ENCODE measurements around the gene ILF3. TPM values are rescaled to one million over a fixed set of nuclear protein-coding genes. Genes with fewer than 3 reads are reported as not detected.
A peak's percentile ranks its signal among the peaks of the same experiment; 100 is the strongest.

ILF3 gene
- total RNA-seq, 1 experiment from 2014 or later, result 267 TPM

DNA sequence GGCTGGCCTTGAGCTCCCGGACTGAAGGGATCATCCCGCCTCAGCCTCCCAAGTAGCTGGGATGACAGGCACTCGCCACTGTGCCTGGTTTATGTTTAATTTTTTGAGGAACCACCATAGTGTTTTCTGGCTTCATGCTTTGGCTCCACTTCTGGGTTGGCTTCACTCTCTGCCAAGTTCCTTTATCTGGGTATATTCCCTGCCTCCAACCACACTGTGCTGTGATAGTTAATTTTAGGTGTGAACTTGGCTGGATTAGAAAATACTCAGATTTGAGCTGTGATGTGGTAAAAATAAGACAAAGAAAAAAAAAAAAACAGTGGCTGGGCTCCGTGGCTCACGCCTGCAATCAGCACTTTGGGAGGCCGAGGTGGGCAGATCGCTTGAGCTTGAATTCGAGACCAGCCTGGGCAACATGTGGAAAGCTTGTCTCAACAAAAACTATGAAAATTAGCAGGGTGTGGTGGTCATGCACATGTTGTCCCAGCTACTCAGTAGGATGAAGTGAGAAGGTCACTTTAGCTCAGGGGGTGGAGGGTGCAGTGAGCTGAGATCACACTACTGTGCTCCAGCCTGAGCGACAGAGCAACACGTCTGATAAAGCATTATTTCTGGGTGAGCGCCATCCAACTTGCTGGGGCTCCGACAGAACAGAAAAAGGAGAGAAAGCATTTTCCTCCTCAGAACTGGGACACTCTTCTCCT lies 7.5 kb upstream of the ILF3 start:
- TF ChIP-seq, protein P1, sequence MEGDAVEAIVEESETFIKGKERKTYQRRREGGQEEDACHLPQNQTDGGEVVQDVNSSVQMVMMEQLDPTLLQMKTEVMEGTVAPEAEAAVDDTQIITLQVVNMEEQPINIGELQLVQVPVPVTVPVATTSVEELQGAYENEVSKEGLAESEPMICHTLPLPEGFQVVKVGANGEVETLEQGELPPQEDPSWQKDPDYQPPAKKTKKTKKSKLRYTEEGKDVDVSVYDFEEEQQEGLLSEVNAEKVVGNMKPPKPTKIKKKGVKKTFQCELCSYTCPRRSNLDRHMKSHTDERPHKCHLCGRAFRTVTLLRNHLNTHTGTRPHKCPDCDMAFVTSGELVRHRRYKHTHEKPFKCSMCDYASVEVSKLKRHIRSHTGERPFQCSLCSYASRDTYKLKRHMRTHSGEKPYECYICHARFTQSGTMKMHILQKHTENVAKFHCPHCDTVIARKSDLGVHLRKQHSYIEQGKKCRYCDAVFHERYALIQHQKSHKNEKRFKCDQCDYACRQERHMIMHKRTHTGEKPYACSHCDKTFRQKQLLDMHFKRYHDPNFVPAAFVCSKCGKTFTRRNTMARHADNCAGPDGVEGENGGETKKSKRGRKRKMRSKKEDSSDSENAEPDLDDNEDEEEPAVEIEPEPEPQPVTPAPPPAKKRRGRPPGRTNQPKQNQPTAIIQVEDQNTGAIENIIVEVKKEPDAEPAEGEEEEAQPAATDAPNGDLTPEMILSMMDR (IDR thresholded peaks at IDR 0.05; ENCODE audit: unreplicated experiment), result no peak
- intact Hi-C loops (cut with micrococcal nuclease; ENCODE audit: unreplicated experiment), result no loop called here
- Mint-ChIP-seq H3K4me3 (ENCODE audit: low read depth, unreplicated experiment) (no peak overlapping the region), H3K27ac (ENCODE audit: unreplicated experiment) (no peak overlapping the region), H3K27me3 (ENCODE audit: unreplicated experiment) (no peaks in the 10 kb centered on the region), H3K36me3 (ENCODE audit: insufficient read depth, unreplicated experiment) (peaks cover 6% of the 10 kb centered on the region), H3K4me1 (ENCODE audit: low read depth, unreplicated experiment) (no peaks in the 10 kb centered on the region), H3K9me3 (ENCODE audit: low read depth, unreplicated experiment) (no peaks in the 10 kb centered on the region)
- CTCF ChIA-PET, result interaction anchor here (0.6 to 1.8 kb wide), 5 partner anchors 62 to 798 kb away, joined by 3 to 7 read pairs (median 4); no protein-coding TSS in a partner anchor
- BruUV-seq (replicated peaks), result no TSS peak
- DNase-seq, result no peak

DNA sequence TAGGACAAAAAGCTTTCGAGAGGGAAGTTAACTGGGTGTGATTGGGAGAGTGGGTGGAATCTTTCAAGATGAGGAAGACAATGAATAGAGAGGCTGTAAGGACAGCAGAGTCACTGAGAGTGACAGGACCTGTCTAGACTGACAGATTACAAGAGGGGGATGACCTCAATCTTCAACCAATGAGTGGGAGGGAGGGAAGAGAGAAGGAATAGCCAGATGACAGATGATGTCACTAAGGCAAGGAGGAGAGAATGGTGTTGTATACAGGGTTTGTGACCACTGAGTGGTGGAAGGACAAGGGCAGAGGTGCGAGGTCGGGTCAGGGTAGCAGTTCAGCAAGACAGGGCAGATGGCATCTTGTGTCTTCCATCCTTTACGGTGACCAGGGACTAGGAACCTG lies 5.8 kb upstream of the ILF3 start:
- no peak overlapping the region for H3K27ac Mint-ChIP-seq (ENCODE audit: unreplicated experiment)
- TF ChIP-seq, protein P1 (IDR thresholded peaks at IDR 0.05; ENCODE audit: unreplicated experiment), result no peak
- no peaks in the 10 kb centered on the region for H3K4me1 Mint-ChIP-seq (ENCODE audit: low read depth, unreplicated experiment)
- no peak for DNase-seq
- no peaks in the 10 kb centered on the region for H3K9me3 Mint-ChIP-seq (ENCODE audit: low read depth, unreplicated experiment)
- no TSS peak for BruUV-seq (replicated peaks)
- H3K36me3 Mint-ChIP-seq (ENCODE audit: insufficient read depth, unreplicated experiment), result peaks cover 15% of the 10 kb centered on the region
- no peaks in the 10 kb centered on the region for H3K27me3 Mint-ChIP-seq (ENCODE audit: unreplicated experiment)
- H3K4me3 Mint-ChIP-seq (ENCODE audit: low read depth, unreplicated experiment), result no peak overlapping the region
- intact Hi-C loops (cut with micrococcal nuclease; ENCODE audit: unreplicated experiment), result no loop called here
- CTCF ChIA-PET, result interaction anchor here (0.7 to 1.8 kb wide), 2 partner anchors 67 to 109 kb away, joined by 6 to 7 read pairs; no protein-coding TSS in a partner anchor

DNA sequence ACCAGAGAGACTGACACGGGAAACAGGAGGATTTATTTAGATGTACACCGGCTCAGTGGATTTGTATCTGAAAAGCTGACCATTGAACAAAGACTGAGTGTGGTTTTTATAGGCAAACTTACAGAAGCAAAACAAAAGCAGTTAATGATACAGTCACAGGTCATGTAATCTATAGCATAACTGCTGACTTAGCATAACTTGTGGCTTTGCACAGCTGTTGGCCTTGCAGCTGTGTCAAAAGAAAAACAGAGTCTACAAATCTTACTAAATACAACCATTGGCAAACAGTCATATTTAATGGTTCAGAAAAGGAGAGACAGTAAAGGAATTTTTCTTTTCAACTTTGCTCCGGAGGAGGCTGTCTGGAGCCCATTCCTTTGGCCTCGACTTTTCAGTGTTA lies 2.3 kb upstream of the ILF3 start:
- TF ChIP-seq, protein P1 (IDR thresholded peaks at IDR 0.05; ENCODE audit: unreplicated experiment), result no peak
- CTCF ChIA-PET, result no interaction called here
- intact Hi-C loops (cut with micrococcal nuclease; ENCODE audit: unreplicated experiment), result no loop called here
- Mint-ChIP-seq H3K4me3 (ENCODE audit: low read depth, unreplicated experiment) (no peak overlapping the region), H3K36me3 (ENCODE audit: insufficient read depth, unreplicated experiment) (peaks cover 42% of the 10 kb centered on the region), H3K27ac (ENCODE audit: unreplicated experiment) (no peak overlapping the region), H3K4me1 (ENCODE audit: low read depth, unreplicated experiment) (peaks cover 7% of the 10 kb centered on the region), H3K9me3 (ENCODE audit: low read depth, unreplicated experiment) (no peaks in the 10 kb centered on the region), H3K27me3 (ENCODE audit: unreplicated experiment) (no peaks in the 10 kb centered on the region)
- DNase-seq, result no peak
- BruUV-seq (replicated peaks), result no TSS peak

DNA sequence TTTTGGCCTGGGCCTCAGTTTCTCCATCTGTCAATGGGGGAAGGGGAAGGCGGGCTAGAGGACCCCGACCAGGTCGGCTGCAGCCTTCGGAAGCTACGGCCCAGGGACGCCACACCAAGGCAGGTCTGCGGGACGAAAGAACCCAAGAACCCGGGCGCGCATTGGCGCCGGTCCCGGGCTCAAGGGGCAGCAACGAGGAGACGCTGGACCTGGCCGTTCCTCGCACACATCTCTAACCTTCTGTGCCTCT lies 739 bp upstream of the ILF3 start:
- peak overlapping the region; percentile 96 for H3K27ac Mint-ChIP-seq (ENCODE audit: unreplicated experiment)
- TF ChIP-seq, protein P1 (IDR thresholded peaks at IDR 0.05; ENCODE audit: unreplicated experiment), result no peak
- peaks cover 7% of the 10 kb centered on the region for H3K4me1 Mint-ChIP-seq (ENCODE audit: low read depth, unreplicated experiment)
- no peaks in the 10 kb centered on the region for H3K9me3 Mint-ChIP-seq (ENCODE audit: low read depth, unreplicated experiment)
- H3K36me3 Mint-ChIP-seq (ENCODE audit: insufficient read depth, unreplicated experiment), result peaks cover 48% of the 10 kb centered on the region
- H3K4me3 Mint-ChIP-seq (ENCODE audit: low read depth, unreplicated experiment), result peak overlapping the region; percentile 82
- BruUV-seq (replicated peaks), result no TSS peak
- CTCF ChIA-PET, result no interaction called here
- no peak for DNase-seq
- H3K27me3 Mint-ChIP-seq (ENCODE audit: unreplicated experiment), result no peaks in the 10 kb centered on the region
- intact Hi-C loops (cut with micrococcal nuclease; ENCODE audit: unreplicated experiment), result no loop called here

Measured in Calu3 (cell line).